Anterior cingulate cortex (tissue), 58 donors: ENCODE measurements around the gene VILL.
"Not testable (repeated sequence)": the region's sequence is repeated elsewhere in the genome, so short reads cannot be mapped to it uniquely, and the experiment has no call there.

Source experiments
- DNase-seq, 58 donors: peaks; one replicate each; lab custom pipeline; 2025; lab: John Stamatoyannopoulos, UW

The VILL gene

GRCh38 chr3:37963016-37963415 is 27.6 kb upstream of the VILL start:
- no peak for DNase-seq

- DNase-seq = no peak
Observed at GRCh38 chr3:37963635-37964034, 27.0 kb upstream of the VILL start.

GRCh38 chr3:37964146-37964545 is 26.4 kb upstream of the VILL start:
- no peak for DNase-seq

- no peak for DNase-seq
Observed at GRCh38 chr3:37964716-37965115, 25.9 kb upstream of the VILL start.

GRCh38 chr3:37967260-37967881 is 23.2 kb upstream of the VILL start:
- peak in 37 of 58 donors; percentile 15 to 67 (median 34) for DNase-seq

- DNase-seq = peak in 2 of 58 donors; percentile 20 to 21
Observed at GRCh38 chr3:37968199-37968598, 22.4 kb upstream of the VILL start.

- DNase-seq = peak in 12 of 58 donors; percentile 18 to 64 (median 30)
Observed at GRCh38 chr3:37968813-37969595, 21.6 kb upstream of the VILL start.

GRCh38 chr3:37969596-37970100 is 20.9 kb upstream of the VILL start:
- no peak for DNase-seq

GRCh38 chr3:37970802-37971201 is 19.8 kb upstream of the VILL start:
- DNase-seq = no peak

GRCh38 chr3:37971467-37971866 is 19.1 kb upstream of the VILL start:
- DNase-seq = peak in 16 of 58 donors; percentile 15 to 65 (median 35)

GRCh38 chr3:37972056-37972455 is 18.5 kb upstream of the VILL start:
- DNase-seq = not testable (repeated sequence)

GRCh38 chr3:37973246-37974054 is 17.1 kb upstream of the VILL start:
- peak in 8 of 58 donors; percentile 24 to 46 (median 27) for DNase-seq

GRCh38 chr3:37974121-37975083 is 16.2 kb upstream of the VILL start:
- peak in 37 of 58 donors; percentile 22 to 71 (median 47) for DNase-seq

GRCh38 chr3:37979541-37980461 is 10.8 kb upstream of the VILL start:
- DNase-seq = no peak

- DNase-seq = no peak
Observed at GRCh38 chr3:37980462-37981347, 9.9 kb upstream of the VILL start.

- no peak for DNase-seq
Observed at GRCh38 chr3:37981348-37981664, 9.3 kb upstream of the VILL start.

GRCh38 chr3:37982331-37982730 is 8.3 kb upstream of the VILL start:
- no peak for DNase-seq

GRCh38 chr3:37984051-37984450 is 6.5 kb upstream of the VILL start:
- no peak for DNase-seq
